ENCODE results near the gene DUSP28. TPM values are rescaled to one million over a fixed set of nuclear protein-coding genes. Genes with fewer than 3 reads are reported as not detected.

Gene DUSP28
- total and polyA plus RNA-seq, 10 of the 15 experiments (the other 5 are each of a cell fraction or from before 2014, with no cell fraction given) = 2.5 to 12.5 (median 6.4) TPM

DNA sequence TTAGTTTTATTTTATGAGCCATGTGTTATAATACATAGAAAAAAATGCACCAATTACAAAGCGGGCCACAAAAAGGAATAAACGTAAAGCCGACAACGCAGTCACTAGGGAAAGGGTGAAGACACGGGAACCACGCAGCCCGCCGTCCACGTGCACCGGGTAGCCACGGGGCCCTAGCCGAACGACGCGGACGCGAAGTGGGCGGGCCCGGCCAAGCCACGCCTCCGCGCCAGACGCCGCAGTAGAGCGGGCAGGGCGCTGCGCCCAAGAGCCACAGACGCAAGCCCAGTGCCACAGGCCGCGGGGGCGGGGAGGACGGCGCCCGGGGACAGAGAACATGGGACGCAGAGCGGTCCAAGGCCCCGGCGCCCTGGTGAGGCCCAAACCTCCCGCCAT lies at the start of gene DUSP28 (continued):
- TF ChIP-seq TCF3 (IDR thresholded peaks at IDR 0.05; ENCODE audit: borderline replicate concordance, insufficient read depth, low read depth, low read length) (0 out of 2 replicates have a peak, but pooled peaks have one; percentile 42), MXI1 (IDR thresholded peaks at IDR 0.05; ENCODE audit: low read depth, low read length) (peak; percentile 99), ZZZ3 (IDR thresholded peaks at IDR 0.05; ENCODE audit: control insufficient read depth, insufficient read length, low read depth) (no peak), FOS (IDR thresholded peaks at IDR 0.05; ENCODE audit: borderline replicate concordance, extremely low read depth, insufficient read length) (no peak), MEF2A (IDR thresholded peaks at IDR 0.05; ENCODE audit: insufficient read depth, low read depth, low read length) (no peak), NBN (IDR thresholded peaks at IDR 0.05) (0 out of 2 replicates have a peak, but pooled peaks have one; percentile 20), E4F1 (IDR thresholded peaks at IDR 0.05; ENCODE audit: borderline replicate concordance, partially characterized antibody) (no peak), SMARCA5 (IDR thresholded peaks at IDR 0.05) (no peak), SIN3A (IDR thresholded peaks at IDR 0.05; ENCODE audit: low read depth, low read length) (peak; percentile 84; the same call in 1 of the 2 replicates), PAX5 (IDR thresholded peaks at IDR 0.05; ENCODE audit: borderline replicate concordance, low read depth, low read length) (0 out of 2 replicates have a peak, but pooled peaks have one; percentile 37), YY1 (IDR thresholded peaks at IDR 0.05; ENCODE audit: low read depth, low read length) (peak; percentile 36; the same call in 1 of the 2 replicates), ZNF384 (IDR thresholded peaks at IDR 0.05; ENCODE audit: borderline replicate concordance, low read depth, low read length) (no peak), SRF (IDR thresholded peaks at IDR 0.05; ENCODE audit: low read depth in 2 of 2, low read length in 2 of 2) (no peak), USF2 (IDR thresholded peaks at IDR 0.05; ENCODE audit: borderline replicate concordance, low read depth, low read length) (peak; percentile 42; the same call in 1 of the 2 replicates), CREM (IDR thresholded peaks at IDR 0.05; ENCODE audit: low read depth) (peak; percentile 72), RAD21 (IDR thresholded peaks at IDR 0.05; ENCODE audit: insufficient read depth, low read depth, low read length) (no peak), KAT2A (conservative IDR thresholded peaks at IDR 0.05; ENCODE audit: control insufficient read depth, low read depth, low read length) (no peak), SP1 (IDR thresholded peaks at IDR 0.05; ENCODE audit: low read depth, low read length) (peak; percentile 51), TAF1 (IDR thresholded peaks at IDR 0.05; ENCODE audit: borderline replicate concordance, low read depth, low read length) (peak; percentile 76; the same call in 1 of the 2 replicates), RFX5 (IDR thresholded peaks at IDR 0.05; ENCODE audit: low read depth, low read length) (peak; percentile 93), MYC (IDR thresholded peaks at IDR 0.05; ENCODE audit: insufficient read depth, insufficient read length, insufficient replicate concordance, low read length, severe bottlenecking) (peak; percentile 94)
- TF ChIP-seq, protein P1, sequence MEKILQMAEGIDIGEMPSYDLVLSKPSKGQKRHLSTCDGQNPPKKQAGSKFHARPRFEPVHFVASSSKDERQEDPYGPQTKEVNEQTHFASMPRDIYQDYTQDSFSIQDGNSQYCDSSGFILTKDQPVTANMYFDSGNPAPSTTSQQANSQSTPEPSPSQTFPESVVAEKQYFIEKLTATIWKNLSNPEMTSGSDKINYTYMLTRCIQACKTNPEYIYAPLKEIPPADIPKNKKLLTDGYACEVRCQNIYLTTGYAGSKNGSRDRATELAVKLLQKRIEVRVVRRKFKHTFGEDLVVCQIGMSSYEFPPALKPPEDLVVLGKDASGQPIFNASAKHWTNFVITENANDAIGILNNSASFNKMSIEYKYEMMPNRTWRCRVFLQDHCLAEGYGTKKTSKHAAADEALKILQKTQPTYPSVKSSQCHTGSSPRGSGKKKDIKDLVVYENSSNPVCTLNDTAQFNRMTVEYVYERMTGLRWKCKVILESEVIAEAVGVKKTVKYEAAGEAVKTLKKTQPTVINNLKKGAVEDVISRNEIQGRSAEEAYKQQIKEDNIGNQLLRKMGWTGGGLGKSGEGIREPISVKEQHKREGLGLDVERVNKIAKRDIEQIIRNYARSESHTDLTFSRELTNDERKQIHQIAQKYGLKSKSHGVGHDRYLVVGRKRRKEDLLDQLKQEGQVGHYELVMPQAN (conservative IDR thresholded peaks at IDR 0.05) = 0 out of 2 replicates have a peak, but pooled peaks have one; percentile 40
- TF ChIP-seq, protein P2, sequence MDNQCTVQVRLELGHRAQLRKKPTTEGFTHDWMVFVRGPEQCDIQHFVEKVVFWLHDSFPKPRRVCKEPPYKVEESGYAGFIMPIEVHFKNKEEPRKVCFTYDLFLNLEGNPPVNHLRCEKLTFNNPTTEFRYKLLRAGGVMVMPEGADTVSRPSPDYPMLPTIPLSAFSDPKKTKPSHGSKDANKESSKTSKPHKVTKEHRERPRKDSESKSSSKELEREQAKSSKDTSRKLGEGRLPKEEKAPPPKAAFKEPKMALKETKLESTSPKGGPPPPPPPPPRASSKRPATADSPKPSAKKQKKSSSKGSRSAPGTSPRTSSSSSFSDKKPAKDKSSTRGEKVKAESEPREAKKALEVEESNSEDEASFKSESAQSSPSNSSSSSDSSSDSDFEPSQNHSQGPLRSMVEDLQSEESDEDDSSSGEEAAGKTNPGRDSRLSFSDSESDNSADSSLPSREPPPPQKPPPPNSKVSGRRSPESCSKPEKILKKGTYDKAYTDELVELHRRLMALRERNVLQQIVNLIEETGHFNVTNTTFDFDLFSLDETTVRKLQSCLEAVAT (IDR thresholded peaks at IDR 0.05) = 0 out of 2 replicates have a peak, but pooled peaks have one; percentile 5
- TF ChIP-seq, protein P3, sequence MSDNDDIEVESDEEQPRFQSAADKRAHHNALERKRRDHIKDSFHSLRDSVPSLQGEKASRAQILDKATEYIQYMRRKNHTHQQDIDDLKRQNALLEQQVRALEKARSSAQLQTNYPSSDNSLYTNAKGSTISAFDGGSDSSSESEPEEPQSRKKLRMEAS (IDR thresholded peaks at IDR 0.05; ENCODE audit: low read depth, low read length) = peak; percentile 99
